Kidney (tissue), 14 donors: ENCODE results near the gene SRRM1. TPM values are rescaled to one million over a fixed set of nuclear protein-coding genes. Genes with fewer than 3 reads are reported as not detected.
A peak's percentile ranks its signal among the peaks of the same experiment; 100 is the strongest.

Experiments used
- DNase-seq, 5 donors: peaks; one replicate each; pipeline ENCODE4 v3.0.0-alpha.2; 2013 to 2020
- FAIRE-seq: peaks from 2 replicates; lab custom pipeline; 2012; peaks lifted over from hg19 to GRCh38; lab: Jason Lieb, UNC
- H3K27ac ChIP-seq, 2 donors: one replicate each; pipeline ENCODE4 v1.7.0; 2013; ENCODE audit warnings: low read depth in 2 of 2, low read length in 2 of 2, inconsistent platforms in 1 of 2
- H3K27me3 ChIP-seq: one replicate; pipeline ENCODE4 v1.7.1; 2013; ENCODE audit warnings: low read length, inconsistent platforms; ENCODE audit not compliant: control insufficient read depth, insufficient read depth
- H3K36me3 ChIP-seq, 3 donors: one replicate each; pipeline versions ENCODE4 v1.7.0 to v1.7.1; 2013; ENCODE audit warnings: low read length in 3 of 3, control low read depth in 1 of 3, inconsistent platforms in 1 of 3; ENCODE audit not compliant: insufficient read depth in 3 of 3, control insufficient read depth in 2 of 3
- H3K4me1 ChIP-seq, 3 donors: one replicate each; pipeline versions ENCODE4 v1.7.0 to v1.7.1; 2013; ENCODE audit warnings: low read length in 3 of 3, inconsistent platforms in 1 of 3, low read depth in 1 of 3; ENCODE audit not compliant: control insufficient read depth in 2 of 3, insufficient read depth in 2 of 3
- H3K4me3 ChIP-seq, 3 donors: one replicate each; pipeline versions ENCODE4 v1.7.0 to v1.8.1; 2013; ENCODE audit warnings: low read length in 3 of 3, control low read depth in 1 of 3, inconsistent platforms in 1 of 3
- H3K9ac ChIP-seq, 3 donors: one replicate each; pipeline versions ENCODE4 v1.7.0 to v1.7.1; 2013; ENCODE audit warnings: low read length in 3 of 3, control low read depth in 1 of 3, inconsistent platforms in 1 of 3
- H3K9me3 ChIP-seq, 3 donors: one replicate each; pipeline versions ENCODE4 v1.7.0 to v1.7.1; 2013; ENCODE audit warnings: low read length in 3 of 3, control low read depth in 1 of 3, inconsistent platforms in 1 of 3; ENCODE audit not compliant: control insufficient read depth in 2 of 3, insufficient read depth in 1 of 3
- intact Hi-C: fragments of 100-400 bp; cut with DNase I; formaldehyde crosslinking; loops from one replicate; pipeline ENCODE4 v1.11.1; 2022
- polyA plus RNA-seq: library from polyadenylated mRNA; stranded (reverse); fragments of 350-450 nt; fragmentation: Illumina TruSeq; extraction: RNeasy Lipid Tissue Mini Kit (QIAGEN cat#74804); gene quantifications from one replicate; pipeline ENCODE4 v1.2.3, GENCODE V29; 2014; ENCODE audit warnings: low read depth, low replicate concordance; ENCODE audit not compliant: insufficient read depth
- total RNA-seq: library from RNA; stranded (reverse); fragmentation: NEBNext Ultra II Directional; extraction: Animal tissue kit (Norgen Biotek cat#: 25700); gene quantifications from one replicate; pipeline ENCODE4 v1.2.1, GENCODE V29; 2021
- TF ChIP-seq, protein P1 (sequence below): IDR thresholded peaks from 3 replicates; pipeline ENCODE4 v1.5.1; 2012; ENCODE audit warnings: mild to moderate bottlenecking, moderate library complexity, borderline replicate concordance; ENCODE audit not compliant: insufficient read depth; ENCODE audit errors: extremely low read depth
- donor health status: control.
- donor health status: control.
- donor health status: control.
- donor health status: control.
- donor health status: control.
- donor health status: DM: yes; HTN: yes; CAD: no.
- donor health status: Normal renal cell carcinoma (clear cell type).

SRRM1 gene
- total and polyA plus RNA-seq, 2 donors from 2014 or later = 21.1 to 123 TPM

DNA sequence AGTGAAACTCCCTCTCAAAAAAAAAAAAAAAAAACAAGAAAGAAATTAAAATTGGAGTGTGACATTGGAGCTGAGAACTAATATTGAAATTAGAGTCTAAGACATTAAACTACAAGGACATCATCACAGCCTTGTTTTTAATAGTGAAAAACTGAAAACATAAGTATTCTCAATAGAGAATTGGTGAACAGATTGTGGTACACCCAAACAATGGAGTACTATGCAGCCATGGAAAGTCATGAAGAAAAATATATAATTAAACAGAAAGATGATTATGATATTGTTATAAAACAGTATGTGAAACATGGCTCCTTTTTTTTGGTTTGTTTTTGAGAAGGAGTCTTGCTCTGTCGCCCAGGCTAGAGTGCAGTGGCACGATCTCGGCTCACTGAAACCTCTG lies 43.8 kb upstream of the SRRM1 start:
- no peak for DNase-seq
- TF ChIP-seq, protein P1, sequence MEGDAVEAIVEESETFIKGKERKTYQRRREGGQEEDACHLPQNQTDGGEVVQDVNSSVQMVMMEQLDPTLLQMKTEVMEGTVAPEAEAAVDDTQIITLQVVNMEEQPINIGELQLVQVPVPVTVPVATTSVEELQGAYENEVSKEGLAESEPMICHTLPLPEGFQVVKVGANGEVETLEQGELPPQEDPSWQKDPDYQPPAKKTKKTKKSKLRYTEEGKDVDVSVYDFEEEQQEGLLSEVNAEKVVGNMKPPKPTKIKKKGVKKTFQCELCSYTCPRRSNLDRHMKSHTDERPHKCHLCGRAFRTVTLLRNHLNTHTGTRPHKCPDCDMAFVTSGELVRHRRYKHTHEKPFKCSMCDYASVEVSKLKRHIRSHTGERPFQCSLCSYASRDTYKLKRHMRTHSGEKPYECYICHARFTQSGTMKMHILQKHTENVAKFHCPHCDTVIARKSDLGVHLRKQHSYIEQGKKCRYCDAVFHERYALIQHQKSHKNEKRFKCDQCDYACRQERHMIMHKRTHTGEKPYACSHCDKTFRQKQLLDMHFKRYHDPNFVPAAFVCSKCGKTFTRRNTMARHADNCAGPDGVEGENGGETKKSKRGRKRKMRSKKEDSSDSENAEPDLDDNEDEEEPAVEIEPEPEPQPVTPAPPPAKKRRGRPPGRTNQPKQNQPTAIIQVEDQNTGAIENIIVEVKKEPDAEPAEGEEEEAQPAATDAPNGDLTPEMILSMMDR = no peak
- no peaks in the 10 kb centered on the region for H3K4me1 ChIP-seq
- H3K4me3 ChIP-seq = no peak overlapping the region
- intact Hi-C loops = no loop called here
- no peak overlapping the region for H3K9ac ChIP-seq
- H3K27ac ChIP-seq = no peak overlapping the region
- H3K9me3 ChIP-seq = no peaks in the 10 kb centered on the region
- H3K27me3 ChIP-seq = no peaks in the 10 kb centered on the region
- H3K36me3 ChIP-seq = no peaks in the 10 kb centered on the region
- FAIRE-seq = no peak

DNA sequence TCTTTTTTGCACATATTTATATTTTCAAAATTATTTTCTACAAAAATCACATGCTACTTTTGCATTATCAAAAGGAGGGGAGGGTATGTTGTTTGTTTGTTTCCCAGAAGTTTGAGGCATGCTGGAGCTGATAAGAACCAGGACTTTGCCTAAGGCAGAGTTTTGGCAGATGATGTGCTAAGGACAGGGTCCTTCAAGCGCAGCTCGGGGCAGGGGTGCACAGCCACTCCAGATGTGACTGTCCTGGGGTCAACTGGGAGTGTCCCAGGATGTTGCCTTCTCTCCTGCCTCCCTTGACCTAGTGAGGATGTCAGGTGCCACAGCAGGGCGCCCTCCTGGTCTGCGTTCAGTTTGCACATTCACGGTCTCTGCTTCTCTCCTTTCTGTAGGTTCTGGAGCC lies 42.6 kb upstream of the SRRM1 start:
- no peak overlapping the region for H3K4me3 ChIP-seq
- FAIRE-seq (no peak), DNase-seq (no peak)
- no peaks in the 10 kb centered on the region for H3K4me1 ChIP-seq
- intact Hi-C loops = no loop called here
- H3K27me3 ChIP-seq = no peaks in the 10 kb centered on the region
- H3K27ac ChIP-seq = no peak overlapping the region
- H3K9me3 ChIP-seq = no peaks in the 10 kb centered on the region
- TF ChIP-seq, protein P1 = no peak
- no peak overlapping the region for H3K9ac ChIP-seq
- H3K36me3 ChIP-seq = no peaks in the 10 kb centered on the region

DNA sequence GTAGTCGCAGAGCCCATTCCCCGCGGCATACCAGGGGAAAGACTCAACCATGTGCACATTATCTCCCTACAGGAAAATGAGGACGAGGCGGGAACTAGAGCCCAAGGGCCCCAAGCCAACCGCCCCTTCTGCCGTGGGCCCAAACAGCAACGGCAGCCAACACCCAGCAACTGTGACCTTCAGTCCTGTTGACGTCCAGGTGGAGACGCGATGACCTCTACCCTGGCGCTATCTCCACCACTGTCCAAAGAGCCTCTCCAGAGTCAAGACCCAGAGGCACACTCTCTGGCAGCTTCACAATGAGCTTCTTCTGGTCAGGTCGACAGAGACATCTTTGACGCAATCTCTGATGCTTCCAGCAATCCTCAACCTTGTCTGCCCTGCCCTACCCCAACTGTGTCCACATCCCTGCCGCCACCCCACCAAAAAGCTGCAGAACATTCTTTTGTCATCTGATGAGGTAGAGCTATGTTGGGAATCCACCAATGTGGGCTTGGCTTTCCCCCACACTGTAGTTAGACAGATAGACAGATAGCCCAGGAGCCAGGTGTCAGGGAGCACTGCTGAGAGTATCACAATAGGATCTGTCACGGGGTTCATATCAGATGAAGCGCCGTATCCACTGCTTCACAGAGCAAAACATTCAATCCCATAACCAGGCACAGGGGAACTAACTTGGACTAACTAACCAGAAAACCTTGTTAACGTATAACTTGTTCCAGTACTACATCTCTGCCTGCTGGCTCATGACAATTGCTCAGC lies 37.4 kb upstream of the SRRM1 start:
- no peaks in the 10 kb centered on the region for H3K4me1 ChIP-seq
- no peaks in the 10 kb centered on the region for H3K9me3 ChIP-seq
- DNase-seq (peak in 1 of 5 donors; percentile 21), FAIRE-seq (no peak)
- H3K27me3 ChIP-seq = no peaks in the 10 kb centered on the region
- TF ChIP-seq, protein P1 = no peak
- H3K9ac ChIP-seq = no peak overlapping the region
- H3K27ac ChIP-seq = no peak overlapping the region
- intact Hi-C loops = no loop called here
- no peaks in the 10 kb centered on the region for H3K36me3 ChIP-seq
- H3K4me3 ChIP-seq = no peak overlapping the region

DNA sequence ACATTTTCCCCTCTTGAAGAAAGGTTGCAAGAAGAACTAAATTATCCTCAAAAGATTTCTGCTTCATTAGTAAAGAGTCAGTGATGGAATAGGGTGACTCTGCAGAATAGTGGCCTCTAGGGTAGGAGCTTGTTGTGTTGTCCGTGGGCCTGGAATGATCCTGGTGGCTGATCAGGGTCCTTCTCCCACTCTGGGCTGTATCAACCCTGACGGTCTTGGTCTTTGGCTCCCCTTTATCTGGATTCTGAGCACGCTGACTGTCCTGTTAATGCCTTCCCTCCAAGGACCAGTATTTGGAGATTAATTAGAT lies 36.9 kb upstream of the SRRM1 start:
- no peak overlapping the region for H3K9ac ChIP-seq
- no peaks in the 10 kb centered on the region for H3K9me3 ChIP-seq
- no peaks in the 10 kb centered on the region for H3K36me3 ChIP-seq
- no peak overlapping the region for H3K27ac ChIP-seq
- H3K27me3 ChIP-seq = no peaks in the 10 kb centered on the region
- TF ChIP-seq, protein P1 = no peak
- no peak for FAIRE-seq
- intact Hi-C loops = no loop called here
- no peak for DNase-seq
- H3K4me1 ChIP-seq = no peaks in the 10 kb centered on the region
- H3K4me3 ChIP-seq = no peak overlapping the region
